HEK293T (cell line): ENCODE measurements around the gene EIF4G1.

ENCODE experiments used
- CTCF ChIA-PET: fragments of 350-600 bp; formaldehyde crosslinking; extraction: SDS; loops from one replicate; lab custom pipeline; 2021; ENCODE audit warnings: antibody characterized with exemption, inconsistent platforms; lab: Yijun Ruan, JAX
- POLR2A ChIA-PET: fragments of 350-600 bp; formaldehyde crosslinking; extraction: SDS; loops from one replicate; lab custom pipeline; 2020; ENCODE audit warnings: antibody characterized with exemption, inconsistent platforms; lab: Yijun Ruan, JAX
- DNase-seq: peaks from one replicate; pipeline ENCODE4 v3.0.0; 2012; ENCODE audit warnings: mixed read lengths; ENCODE audit errors: extremely low spot score
- ARNT ChIP-seq: fragments of 450-650 bp; IDR thresholded peaks from 2 replicates; pipeline ENCODE4 v1.6.1; 2017; ENCODE audit warnings: mild to moderate bottlenecking
- BHLHE40 ChIP-seq: fragments of 450-650 bp; IDR thresholded peaks from 2 replicates; pipeline ENCODE4 v1.6.1; 2016; ENCODE audit warnings: mild to moderate bottlenecking, moderate library complexity, borderline replicate concordance
- CTBP1 ChIP-seq: fragments of 450-650 bp; IDR thresholded peaks from 2 replicates; pipeline ENCODE4 v1.6.1; 2016; ENCODE audit warnings: borderline replicate concordance
- ELF4 ChIP-seq: fragments of 450-650 bp; IDR thresholded peaks from 2 replicates; pipeline ENCODE4 v1.6.1; 2017; ENCODE audit warnings: antibody characterized with exemption
- FOXA1 ChIP-seq: fragments of 450-650 bp; IDR thresholded peaks from 2 replicates; pipeline ENCODE4 v1.6.1; 2016; ENCODE audit warnings: mild to moderate bottlenecking
- FOXK2 ChIP-seq: fragments of 450-650 bp; IDR thresholded peaks from 2 replicates; pipeline ENCODE4 v1.6.1; 2016; ENCODE audit warnings: mild to moderate bottlenecking
- FOXM1 ChIP-seq: fragments of 450-650 bp; IDR thresholded peaks from 2 replicates; pipeline ENCODE4 v1.6.1; 2017; ENCODE audit warnings: mild to moderate bottlenecking, borderline replicate concordance
- HDGF ChIP-seq: fragments of 450-650 bp; IDR thresholded peaks from 2 replicates; pipeline ENCODE4 v1.6.1; 2017; ENCODE audit warnings: antibody characterized with exemption, borderline replicate concordance
- L3MBTL2 ChIP-seq: fragments of 450-650 bp; conservative IDR thresholded peaks from 2 replicates; pipeline ENCODE4 v1.6.1; 2016; ENCODE audit warnings: mild to moderate bottlenecking
- LEF1 ChIP-seq: fragments of 450-650 bp; IDR thresholded peaks from 2 replicates; pipeline ENCODE4 v1.6.1; 2017; ENCODE audit warnings: mild to moderate bottlenecking, borderline replicate concordance
- NFRKB ChIP-seq: fragments of 450-650 bp; IDR thresholded peaks from 2 replicates; pipeline ENCODE4 v1.6.1; 2016; ENCODE audit warnings: mild to moderate bottlenecking, moderate library complexity
- PKNOX1 ChIP-seq: fragments of 450-650 bp; IDR thresholded peaks from 2 replicates; pipeline ENCODE4 v1.6.1; 2016
- SP1 ChIP-seq: fragments of 450-650 bp; IDR thresholded peaks from 2 replicates; pipeline ENCODE4 v1.6.1; 2017
- SUZ12 ChIP-seq: fragments of 450-650 bp; IDR thresholded peaks from 2 replicates; pipeline ENCODE4 v1.6.1; 2016; ENCODE audit warnings: mild to moderate bottlenecking
- TARDBP ChIP-seq: fragments of 450-650 bp; IDR thresholded peaks from 2 replicates; pipeline ENCODE4 v1.6.1; 2016
- ZNF384 ChIP-seq: fragments of 450-650 bp; IDR thresholded peaks from 2 replicates; pipeline ENCODE4 v1.6.1; 2016

Gene EIF4G1

GRCh38 chr3:184372296-184372821 lies 58.0 kb downstream of the EIF4G1 start:
- DNase-seq, result no peak
- ChIA-PET POLR2A (interaction anchor here (1.2 to 2.7 kb wide), 4 partner anchors 7 to 167 kb away, joined by 3 to 14 read pairs (median 4); partner anchors contain the start of gene CHRD), CTCF (interaction anchor here (0.8 to 2.2 kb wide), 10 partner anchors 40 to 189 kb away, joined by 3 to 20 read pairs (median 6); partner anchors contain the start of gene EPHB3)
- TF ChIP-seq SP1, result no peak
- TF ChIP-seq ARNT, result no peak

DNA sequence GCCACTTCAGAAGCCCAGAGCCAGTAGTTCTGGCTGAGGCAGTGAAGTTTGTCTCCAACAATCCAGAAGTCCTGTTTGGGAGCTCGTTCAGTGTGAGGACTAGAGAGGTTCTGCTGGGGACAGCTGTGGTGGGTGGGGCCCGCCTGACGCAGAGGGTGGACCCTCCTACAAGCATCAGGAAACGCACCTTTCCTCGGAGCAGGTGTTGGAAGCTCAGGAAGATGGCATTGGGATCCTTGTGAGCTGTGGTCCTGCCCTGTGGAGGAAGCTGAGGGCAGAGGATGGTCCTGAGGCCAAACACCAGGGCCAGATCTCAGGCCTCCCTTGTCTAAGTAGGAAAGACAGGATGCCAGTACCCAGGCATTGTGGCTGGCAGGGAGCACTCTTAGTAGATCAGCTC lies 58.5 kb downstream of the EIF4G1 start:
- TF ChIP-seq SP1, result no peak
- TF ChIP-seq LEF1, result no peak
- no peak for TF ChIP-seq ELF4
- TF ChIP-seq FOXA1, result no peak
- TF ChIP-seq ARNT, result no peak
- TF ChIP-seq ZNF384, result no peak
- no peak for TF ChIP-seq TARDBP
- no peak for TF ChIP-seq CTBP1
- ChIA-PET POLR2A (interaction anchor here (2.7 kb wide), 1 partner anchor 10 kb away, joined by 14 read pairs; no protein-coding TSS in a partner anchor), CTCF (interaction anchor here (0.8 to 2.2 kb wide), 6 partner anchors 95 to 188 kb away, joined by 3 to 20 read pairs (median 6); partner anchors contain the start of gene EPHB3)
- DNase-seq, result no peak

DNA sequence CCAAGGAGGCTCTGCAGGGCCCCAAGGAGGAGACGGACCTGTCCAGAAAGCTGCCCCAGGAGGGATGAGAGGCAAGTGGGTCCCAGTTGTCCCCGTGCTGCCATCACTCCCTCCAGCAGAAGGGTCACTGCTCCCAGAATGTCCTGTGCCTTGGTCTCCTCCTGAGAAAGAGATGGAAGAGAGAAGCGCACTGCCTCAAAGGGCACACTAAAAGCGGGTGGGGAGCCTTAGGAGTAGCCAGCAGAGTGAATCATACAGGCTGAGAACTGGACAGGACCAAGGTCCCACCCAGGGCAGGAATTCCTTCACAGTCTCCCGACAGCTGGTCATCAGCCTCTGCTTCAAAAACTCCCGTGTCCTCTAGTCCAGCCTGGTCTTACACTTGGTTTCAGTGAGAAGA lies 59.0 kb downstream of the EIF4G1 start:
- ChIA-PET POLR2A (interaction anchor here (2.7 kb wide), 1 partner anchor 11 kb away, joined by 14 read pairs; no protein-coding TSS in a partner anchor), CTCF (interaction anchor here (0.8 to 2.1 kb wide), 2 partner anchors 170 to 188 kb away, joined by 4 to 5 read pairs; partner anchors contain the start of gene EPHB3)
- DNase-seq, result no peak
- TF ChIP-seq FOXK2 (no peak), FOXA1 (no peak), ARNT (no peak), SUZ12 (no peak), HDGF (no peak), LEF1 (no peak), FOXM1 (no peak), ZNF384 (no peak), BHLHE40 (no peak), L3MBTL2 (no peak), CTBP1 (no peak), PKNOX1 (no peak), SP1 (no peak), TARDBP (no peak), NFRKB (no peak), ELF4 (no peak)

- ChIA-PET CTCF (no interaction called here), POLR2A (interaction anchor here (1.4 to 1.7 kb wide), 2 partner anchors 10 to 13 kb away, joined by 4 read pairs; no protein-coding TSS in a partner anchor)
- TF ChIP-seq FOXM1, result no peak
- no peak for TF ChIP-seq SP1
- no peak for TF ChIP-seq ARNT
- no peak for DNase-seq
Observed at GRCh38 chr3:184375747-184376461, 61.5 kb downstream of the EIF4G1 start.

GRCh38 chr3:184377374-184377773 lies 63.0 kb downstream of the EIF4G1 start:
- DNase-seq, result no peak
- TF ChIP-seq LEF1 (no peak), CTBP1 (no peak), ELF4 (no peak), PKNOX1 (no peak), ARNT (no peak), SP1 (no peak), FOXM1 (no peak), ZNF384 (no peak), FOXA1 (no peak), TARDBP (no peak), SUZ12 (no peak), NFRKB (no peak), L3MBTL2 (no peak), FOXK2 (no peak), HDGF (no peak), BHLHE40 (no peak)
- ChIA-PET CTCF (no interaction called here), POLR2A (interaction anchor here (1.1 kb wide), 1 partner anchor 14 kb away, joined by 3 read pairs; no protein-coding TSS in a partner anchor)

DNA sequence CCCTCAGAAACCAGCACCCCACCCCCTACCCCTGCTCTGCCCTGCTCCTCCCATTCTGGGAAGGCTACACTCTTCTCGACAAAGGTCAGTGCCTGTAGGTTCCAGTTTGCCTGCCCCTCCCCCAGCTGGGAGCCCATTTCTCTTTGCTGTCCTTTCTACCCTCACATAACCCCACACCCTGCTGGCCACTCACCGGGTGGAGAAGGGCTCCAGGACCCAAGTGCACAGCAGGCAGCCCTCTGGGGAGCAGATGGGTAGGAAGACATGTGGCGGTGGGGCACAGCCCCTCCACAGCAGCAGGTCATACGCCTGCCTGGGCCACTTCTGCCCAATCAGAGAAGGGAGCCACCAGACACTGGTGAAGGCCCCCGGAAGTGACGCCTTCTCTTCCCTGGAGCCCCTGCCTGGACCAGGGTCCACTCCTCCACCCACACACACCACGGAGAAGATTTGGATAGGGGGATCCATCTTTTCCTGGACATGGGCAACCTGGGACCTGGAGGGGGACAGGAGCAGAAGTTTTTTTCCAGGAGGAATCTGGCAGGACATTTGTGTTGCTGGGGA lies 63.6 kb downstream of the EIF4G1 start, which contains the start of gene THPO:
Gene THPO, minus strand, starts transcription at position 326 of the 564 bp plus-strand sequence. CDS start 1,948 bp downstream, outside the sequence.
- CTCF ChIA-PET, result no interaction called here

More for the DNA sequence above, 63.6 kb downstream of the EIF4G1 start, which contains the start of gene THPO:
- DNase-seq, result no peak
- no peak for TF ChIP-seq FOXK2
- no peak for TF ChIP-seq BHLHE40
- no peak for TF ChIP-seq FOXA1
- TF ChIP-seq ARNT, result no peak
- no peak for TF ChIP-seq SUZ12
- no peak for TF ChIP-seq HDGF
- no peak for TF ChIP-seq NFRKB
- TF ChIP-seq TARDBP, result no peak
- no peak for TF ChIP-seq SP1
- TF ChIP-seq ZNF384, result no peak
- no peak for TF ChIP-seq PKNOX1
- TF ChIP-seq FOXM1, result no peak
- TF ChIP-seq ELF4, result no peak
- no peak for TF ChIP-seq CTBP1
- TF ChIP-seq L3MBTL2, result no peak
- POLR2A ChIA-PET, result interaction anchor here (1.1 kb wide), 1 partner anchor 14 kb away, joined by 3 read pairs; no protein-coding TSS in a partner anchor
